Esophagus muscularis mucosa (tissue), 4 donors: Measurements from ENCODE around the gene BSND.

ENCODE experiments used
- CTCF ChIP-seq, 3 experiments: fragments of 200-600 bp in 2 of 3; fragments of 450-650 bp in 1 of 3; sonication (generic) in 2 of 3; IDR thresholded peaks; one replicate each; pipeline ENCODE4 v1.5.1; 2017 to 2019; ENCODE audit warnings: antibody characterized with exemption in 3 of 3, mild to moderate bottlenecking in 2 of 3, moderate library complexity in 1 of 3
- EP300 ChIP-seq: sonication (generic); formaldehyde crosslinking; IDR thresholded peaks from one replicate; pipeline ENCODE4 v1.6.1; 2017; ENCODE audit warnings: antibody characterized with exemption
- POLR2A ChIP-seq: fragments of 450-650 bp; IDR thresholded peaks from one replicate; pipeline ENCODE4 v1.6.1; 2017; ENCODE audit warnings: antibody characterized with exemption, moderate library complexity, mild to moderate bottlenecking, low read depth
- POLR2AphosphoS5 ChIP-seq, 2 donors: sonication (generic); formaldehyde crosslinking; IDR thresholded peaks; one replicate each; pipeline ENCODE4 v1.6.1; 2017; ENCODE audit warnings: antibody characterized with exemption in 2 of 2

GRCh38 chr1:54976747-54977146 lies 22.0 kb upstream of the BSND start:
- TF ChIP-seq CTCF (IDR thresholded peaks at IDR 0.05) (no peak), POLR2A (no peak), EP300 (no peak), POLR2AphosphoS5 (IDR thresholded peaks at IDR 0.05) (no peak)
